Dermis blood vessel endothelial cell (primary cell): ENCODE results near the gene TMEM127. TPM values are rescaled to one million over a fixed set of nuclear protein-coding genes. Genes with fewer than 3 reads are reported as not detected.
A peak's percentile ranks its signal among the peaks of the same experiment; 100 is the strongest.

Experiments used
- DNase-seq: peaks from one replicate; pipeline ENCODE4 v3.0.0; 2010
- total RNA-seq: library from RNA; depleted of rRNA; stranded (reverse); fragments of >200 nt; gene quantifications from 2 replicates; pipeline ENCODE4 v1.2.3, GENCODE V29; 2014

The TMEM127 gene
- total RNA-seq, 1 donor from 2014 or later = 24.7 TPM

- DNase-seq = peak; percentile 60
Measured at GRCh38 chr2:96204836-96205624, 60.8 kb downstream of the TMEM127 start.

- peak; percentile 23 for DNase-seq
Measured at GRCh38 chr2:96203130-96204028, 62.4 kb downstream of the TMEM127 start.

- no peak for DNase-seq
Measured at GRCh38 chr2:96202152-96202854, 63.5 kb downstream of the TMEM127 start.

- no peak for DNase-seq
Measured at GRCh38 chr2:96201338-96201737, 64.5 kb downstream of the TMEM127 start.

- no peak for DNase-seq
Measured at GRCh38 chr2:96198921-96199320, 66.9 kb downstream of the TMEM127 start.

Other genes starting within 250 kb of the TMEM127 start
- 5.6 and 30.9 TPM in 2 replicates for gene GPAT2, start 231.1 kb downstream of the TMEM127 start, total RNA-seq
- gene ADRA2B, start 149.4 kb downstream of the TMEM127 start, total RNA-seq = 0.05 and 0.17 TPM in 2 replicates
- gene ASTL, start 127.5 kb downstream of the TMEM127 start, total RNA-seq = not detected in 2 replicates
- 0.34 and 0.98 TPM in 2 replicates for gene DUSP2, start 120.6 kb downstream of the TMEM127 start, total RNA-seq
- 284 and 301 TPM in 2 replicates for gene STARD7, start 57.2 kb downstream of the TMEM127 start, total RNA-seq
- 72.6 and 120 TPM in 2 replicates for gene CIAO1, start 228 bp upstream of the TMEM127 start, total RNA-seq
- gene SNRNP200, start 39.5 kb upstream of the TMEM127 start, total RNA-seq = 56.8 and 113 TPM in 2 replicates
- gene ITPRIPL1, start 59.3 kb upstream of the TMEM127 start, total RNA-seq = 7.0 and 7.7 TPM in 2 replicates
- 7.3 and 32.2 TPM in 2 replicates for gene NCAPH, start 69.8 kb upstream of the TMEM127 start, total RNA-seq
- 0.05 and 0.51 TPM in 2 replicates for gene NEURL3, start 239.4 kb upstream of the TMEM127 start, total RNA-seq